GM19240 (cell line): ENCODE data around the gene ZNF397.

Source experiments
- DNase-seq: peaks from one replicate; pipeline ENCODE4 v3.0.0; 2011; ENCODE audit warnings: low spot score; ENCODE audit not compliant: insufficient read length

The ZNF397 gene

DNA sequence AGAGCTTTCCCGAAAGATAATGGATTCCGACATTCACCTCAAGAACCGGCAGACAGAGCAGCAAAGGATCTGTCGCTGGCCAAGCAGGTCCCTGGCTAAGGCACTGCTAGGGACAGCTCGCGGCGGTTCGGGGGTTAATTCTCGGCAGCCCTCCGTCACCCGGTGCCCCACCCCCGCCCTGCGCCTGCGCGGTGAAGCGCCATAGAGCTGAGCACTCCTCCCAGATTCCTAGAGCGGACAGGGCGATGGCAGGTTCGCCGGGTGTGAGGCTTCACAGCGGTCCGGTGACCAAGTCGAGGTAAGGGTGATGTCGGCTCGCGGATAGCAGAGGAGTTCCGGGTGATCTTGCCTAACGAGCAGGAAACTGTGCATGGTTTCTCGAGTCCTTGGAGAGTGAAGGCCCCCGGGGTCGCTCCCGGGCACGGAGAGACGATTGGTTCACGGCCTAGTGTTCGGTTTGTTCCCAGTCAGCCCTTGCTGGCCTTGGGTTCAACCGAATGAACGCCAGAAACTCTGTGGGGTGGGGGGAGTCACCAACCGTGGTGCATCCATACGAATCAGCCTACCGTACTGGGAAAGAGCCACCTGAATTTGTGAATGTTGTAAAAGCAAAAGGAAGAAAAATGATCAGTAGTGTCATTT lies 49.4 kb downstream of the ZNF397 start, which contains the start of gene ZSCAN30:
ZSCAN30 (minus strand) TSS at position 136 of the 642 bp plus-strand sequence. CDS start 25,877 bp downstream, outside the sequence.
- peak; percentile 78 for DNase-seq

DNA sequence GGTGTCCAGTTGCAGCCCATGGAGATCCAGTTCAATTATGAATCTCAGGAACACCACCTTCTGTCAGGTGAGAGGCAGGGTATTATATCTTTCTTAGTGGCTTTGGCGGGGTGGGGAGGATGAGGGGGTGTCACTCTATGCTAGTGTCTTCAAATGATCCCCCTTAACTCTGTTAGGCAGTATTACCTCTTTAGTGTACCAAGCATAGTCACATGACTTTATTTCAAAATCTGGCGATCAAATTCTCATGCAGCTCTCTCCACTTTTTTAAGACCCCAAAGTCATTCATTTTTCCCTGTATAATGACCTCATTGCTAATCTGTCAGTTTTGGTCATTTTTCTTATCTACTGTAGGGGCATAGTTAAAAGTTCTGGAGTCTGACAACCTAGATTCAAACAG lies 50.3 kb downstream of the ZNF397 start:
- no peak for DNase-seq

DNA sequence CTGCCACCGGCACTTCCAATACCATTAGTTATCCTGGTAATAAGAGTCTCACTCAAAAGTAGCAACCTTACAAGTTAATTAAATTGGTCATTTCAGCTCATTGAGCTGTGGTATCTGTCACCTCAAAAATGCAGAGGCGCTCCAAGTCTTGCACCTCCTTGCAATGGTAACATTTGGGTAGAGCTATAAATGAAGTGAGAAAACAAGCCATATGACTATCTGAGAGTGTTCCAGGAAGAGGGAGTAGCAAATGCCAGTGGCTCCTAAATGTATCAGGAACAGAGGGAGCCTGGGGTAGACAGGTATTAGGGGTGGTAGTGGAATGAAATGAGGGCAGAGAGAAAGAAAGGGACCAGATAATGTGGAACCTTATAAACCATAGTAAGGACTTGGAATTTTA lies 55.2 kb downstream of the ZNF397 start:
- DNase-seq, result no peak

DNA sequence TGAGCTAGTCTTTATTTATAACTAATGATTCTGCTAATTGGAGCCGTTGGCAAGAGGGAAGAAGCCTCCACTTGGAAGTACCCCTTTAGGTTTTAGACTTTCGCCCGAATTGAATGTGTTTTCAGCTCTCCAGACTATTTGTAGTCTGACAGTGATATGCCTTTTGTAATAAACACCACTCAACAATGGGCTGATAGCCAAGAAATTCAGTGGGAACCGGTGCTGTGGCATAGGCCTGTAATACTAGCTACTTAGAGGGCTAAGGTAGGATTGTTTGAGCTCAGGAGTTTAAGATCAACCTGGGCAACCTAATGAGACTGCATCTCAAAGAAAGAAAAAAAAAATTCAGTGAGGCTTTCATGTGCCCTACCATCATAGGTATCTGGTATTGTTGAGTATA lies 62.8 kb downstream of the ZNF397 start:
- no peak for DNase-seq

DNA sequence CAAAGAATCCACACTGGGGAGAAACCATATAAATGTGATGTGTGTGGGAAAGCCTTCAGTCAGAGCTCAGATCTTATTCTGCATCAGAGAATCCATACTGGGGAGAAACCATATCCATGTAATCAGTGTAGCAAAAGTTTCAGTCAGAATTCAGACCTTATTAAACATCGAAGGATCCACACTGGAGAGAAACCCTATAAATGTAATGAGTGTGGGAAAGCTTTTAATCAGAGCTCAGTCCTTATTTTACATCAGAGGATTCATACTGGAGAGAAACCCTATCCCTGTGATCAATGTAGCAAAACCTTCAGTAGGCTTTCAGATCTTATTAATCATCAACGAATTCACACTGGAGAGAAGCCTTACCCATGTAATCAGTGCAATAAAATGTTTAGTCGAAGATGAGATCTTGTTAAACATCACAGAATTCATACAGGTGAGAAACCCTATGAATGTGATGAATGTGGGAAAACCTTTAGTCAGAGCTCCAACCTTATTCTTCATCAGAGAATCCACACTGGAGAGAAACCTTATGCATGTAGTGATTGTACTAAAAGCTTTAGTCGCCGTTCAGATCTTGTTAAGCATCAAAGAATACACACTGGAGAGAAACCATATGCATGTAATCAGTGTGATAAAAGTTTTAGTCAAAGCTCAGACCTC lies 65.9 kb downstream of the ZNF397 start:
- DNase-seq, result no peak
